Suppressor macrophage (primary cell): ENCODE data around the gene LANCL1.

Source experiments
- DNase-seq, 4 experiments: peaks; one replicate each; pipeline ENCODE4 v3.0.0-alpha.2; 2020 to 2022

The LANCL1 gene

GRCh38 chr2:210389856-210390255 lies 86.7 kb downstream of the LANCL1 start:
- DNase-seq, result no peak

- DNase-seq, result no peak
These were observed 88.4 kb downstream of the LANCL1 start for GRCh38 chr2:210388148-210388547.

GRCh38 chr2:210387074-210387473 lies 89.5 kb downstream of the LANCL1 start:
- no peak for DNase-seq
